ENCODE measurements around the gene DPEP2.
"Not testable (repeated sequence)": the region's sequence is repeated elsewhere in the genome, so short reads cannot be mapped to it uniquely, and the experiment has no call there.

DPEP2 gene

DNA sequence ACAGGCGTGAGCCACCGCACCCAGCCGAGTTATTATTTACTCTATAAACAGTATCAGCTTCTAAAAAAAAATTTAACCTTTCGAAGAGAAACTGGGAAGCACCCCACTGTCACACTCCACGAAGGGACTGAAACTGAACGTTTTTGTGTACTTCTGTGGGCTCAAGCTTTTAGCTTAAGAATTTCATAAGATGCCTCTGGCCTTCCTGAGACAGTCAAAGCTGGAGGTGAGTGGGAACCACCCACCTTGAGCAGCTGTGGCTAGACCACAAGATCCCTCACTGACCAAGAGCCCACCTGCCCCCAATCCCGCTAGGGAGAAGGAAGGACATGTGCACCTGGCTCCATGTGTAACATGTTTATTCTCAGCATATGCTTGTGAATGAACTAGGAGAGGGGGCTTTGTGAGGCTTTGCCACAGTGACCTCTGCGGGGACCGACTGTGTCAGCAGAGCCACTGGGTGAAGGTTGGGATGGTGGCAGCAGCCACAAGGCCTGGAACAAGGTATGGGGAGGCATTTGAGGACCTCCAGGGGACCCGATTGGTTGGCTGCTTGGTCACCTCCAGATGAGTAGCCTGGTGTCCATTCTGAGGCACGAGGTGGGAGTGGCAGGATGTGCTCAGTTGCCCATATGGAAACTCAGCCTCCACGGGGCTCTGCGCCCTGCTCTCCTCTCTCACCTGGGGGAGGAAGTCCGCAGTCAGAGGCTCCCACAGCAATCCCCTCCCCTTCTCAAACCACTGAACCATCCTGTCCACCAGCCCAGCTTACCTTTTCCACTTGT, 23.8 kb downstream of the DPEP2 start:
- DNase-seq, result no peak

DNA sequence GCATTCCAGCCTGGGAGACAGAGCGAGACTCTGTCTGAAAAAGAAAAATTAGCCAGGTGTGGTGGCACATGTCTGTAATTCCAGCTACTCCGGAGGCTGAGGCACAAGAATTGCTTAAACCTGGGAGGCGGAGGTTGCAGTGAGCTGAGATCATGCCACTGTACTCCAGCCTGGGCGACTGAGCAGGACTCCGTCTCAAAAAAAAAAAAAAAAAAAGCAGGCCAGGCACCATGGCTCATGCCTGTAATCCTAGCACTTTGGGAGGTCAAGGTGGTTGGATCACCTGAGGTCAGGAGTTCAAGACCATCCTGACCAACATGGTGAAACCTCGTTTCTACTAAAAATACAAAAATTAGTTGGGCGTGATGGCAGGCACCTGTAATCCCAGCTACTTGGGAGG, 27.0 kb downstream of the DPEP2 start:
- DNase-seq, result not testable (repeated sequence)

DNA sequence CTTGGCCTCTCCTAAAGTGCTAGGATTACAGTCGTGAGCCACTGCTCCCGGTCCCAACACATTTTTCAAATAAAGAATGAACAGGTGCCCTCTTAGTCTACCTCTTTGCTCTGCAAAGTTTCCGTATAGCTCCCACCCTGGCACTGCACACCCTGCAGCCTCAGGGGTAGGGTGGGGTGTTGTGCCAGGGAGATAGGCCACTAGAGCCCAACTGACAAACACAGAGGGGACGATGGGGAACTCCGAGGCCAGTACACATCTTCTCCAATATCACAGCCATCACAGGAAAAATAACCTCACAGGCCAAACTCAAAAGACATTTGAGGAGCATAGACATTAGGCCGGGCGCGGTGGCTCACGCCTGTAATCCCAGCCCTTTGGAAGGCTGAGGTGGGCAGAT, 28.2 kb downstream of the DPEP2 start:
- no peak for DNase-seq

DNA sequence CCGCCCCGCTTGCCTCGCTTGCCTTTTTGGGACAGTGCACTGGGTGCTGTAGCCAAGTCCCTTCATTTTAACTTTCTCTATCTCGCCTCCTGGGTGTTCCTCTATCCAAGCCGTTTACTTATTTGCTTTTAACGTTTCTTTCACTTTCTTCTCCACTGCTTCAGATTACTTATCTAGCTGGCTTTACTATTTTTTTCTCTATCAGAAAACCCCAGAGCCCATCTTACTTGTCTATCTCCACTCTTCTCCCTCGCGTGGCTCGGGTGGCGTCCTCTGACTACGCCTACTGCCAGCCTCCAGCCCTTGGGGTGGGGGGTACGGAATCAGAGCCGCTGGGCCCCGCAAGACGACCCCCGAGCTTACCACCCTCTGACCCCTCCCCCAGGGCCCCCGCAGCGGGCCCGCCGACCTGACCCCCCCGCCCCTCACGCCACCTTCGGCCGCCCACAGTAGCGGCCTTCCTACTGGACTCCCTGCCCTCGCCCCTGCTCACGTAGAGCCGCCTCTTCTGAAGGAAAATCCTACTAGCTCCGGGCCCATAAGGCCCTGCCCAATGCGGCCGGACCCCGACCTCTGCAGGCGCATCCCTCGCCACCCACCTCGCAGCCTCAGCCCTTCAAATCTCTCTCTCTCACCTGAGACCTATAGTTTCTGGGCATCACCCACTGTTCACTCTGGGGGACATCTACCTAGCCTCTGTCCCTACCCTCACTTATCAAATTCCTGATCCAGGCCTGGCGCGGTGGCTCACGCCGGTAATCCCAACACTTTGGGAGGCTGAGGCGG, 29.8 kb downstream of the DPEP2 start:
- DNase-seq, result no peak

DNA sequence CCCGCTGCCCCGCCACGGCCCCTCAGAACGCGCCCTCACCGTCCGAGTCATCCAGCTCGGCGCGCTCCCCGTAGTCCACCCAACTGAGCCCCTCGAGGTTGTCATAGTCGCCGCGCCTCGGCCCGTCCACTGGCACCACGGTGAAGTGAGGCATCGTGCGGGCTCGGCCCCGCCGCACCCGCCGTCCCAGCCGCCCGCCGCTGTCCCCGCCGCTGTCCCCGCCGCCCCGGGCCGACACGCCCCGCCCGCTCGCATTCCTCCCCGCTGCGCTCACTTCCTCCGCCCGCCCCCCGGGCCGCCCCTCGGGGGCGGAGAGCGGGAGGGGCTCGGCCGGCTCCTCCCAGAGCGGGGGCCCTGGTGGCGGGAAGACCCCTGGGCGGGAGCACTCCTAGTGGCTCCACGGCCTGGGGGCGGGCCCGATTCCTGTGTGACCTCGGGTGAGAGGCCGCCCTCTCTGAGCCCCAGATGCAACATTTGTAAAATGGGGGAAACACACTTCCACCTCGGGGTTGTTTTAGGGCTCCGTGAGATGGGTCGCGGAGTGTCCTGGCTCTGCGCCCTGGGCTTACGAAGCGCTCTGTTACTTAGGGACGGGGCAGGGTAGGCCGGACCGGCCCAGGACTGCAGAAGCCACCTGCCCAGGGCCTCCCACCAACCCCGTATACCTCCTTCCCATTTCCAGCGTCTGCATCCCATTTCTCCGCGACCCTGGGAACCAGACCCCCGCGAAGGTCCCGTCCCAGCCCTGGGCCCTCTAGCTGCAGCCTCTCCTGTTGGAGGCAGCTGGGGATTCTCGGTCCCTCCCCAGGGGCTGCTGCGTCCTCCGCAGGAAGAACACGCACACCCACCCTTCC, 30.7 kb downstream of the DPEP2 start, which contains the start of gene SLC12A4:
Gene SLC12A4, minus strand, starts transcription at position 238 of the 854 bp plus-strand sequence. Its CDS starts 84 bp downstream, at position 154.
- DNase-seq, result peak; percentile 83

DNA sequence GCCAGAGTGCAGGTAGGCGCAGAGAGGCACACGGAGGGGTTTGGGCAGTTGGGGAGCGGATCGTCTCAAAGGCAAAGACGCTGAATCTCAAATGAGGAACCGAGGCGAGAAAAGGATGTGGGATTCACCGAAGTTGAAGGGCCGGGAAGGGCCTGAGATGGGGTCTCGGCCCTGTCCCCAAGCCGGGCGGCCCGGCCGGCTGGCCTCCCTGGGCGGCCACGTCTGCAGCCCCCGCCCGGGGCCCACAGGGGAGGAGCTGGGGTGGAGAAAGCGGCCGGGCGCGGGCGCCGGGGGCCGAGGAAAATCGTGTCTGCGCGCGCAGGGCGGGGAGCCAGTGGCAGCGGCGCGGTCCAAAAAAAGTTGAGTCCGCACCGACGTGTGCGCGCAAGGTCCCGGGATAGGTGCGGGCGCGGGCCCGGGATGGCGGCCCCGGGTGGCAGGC, 31.3 kb downstream of the DPEP2 start:
- peak; percentile 38 for DNase-seq

DNA sequence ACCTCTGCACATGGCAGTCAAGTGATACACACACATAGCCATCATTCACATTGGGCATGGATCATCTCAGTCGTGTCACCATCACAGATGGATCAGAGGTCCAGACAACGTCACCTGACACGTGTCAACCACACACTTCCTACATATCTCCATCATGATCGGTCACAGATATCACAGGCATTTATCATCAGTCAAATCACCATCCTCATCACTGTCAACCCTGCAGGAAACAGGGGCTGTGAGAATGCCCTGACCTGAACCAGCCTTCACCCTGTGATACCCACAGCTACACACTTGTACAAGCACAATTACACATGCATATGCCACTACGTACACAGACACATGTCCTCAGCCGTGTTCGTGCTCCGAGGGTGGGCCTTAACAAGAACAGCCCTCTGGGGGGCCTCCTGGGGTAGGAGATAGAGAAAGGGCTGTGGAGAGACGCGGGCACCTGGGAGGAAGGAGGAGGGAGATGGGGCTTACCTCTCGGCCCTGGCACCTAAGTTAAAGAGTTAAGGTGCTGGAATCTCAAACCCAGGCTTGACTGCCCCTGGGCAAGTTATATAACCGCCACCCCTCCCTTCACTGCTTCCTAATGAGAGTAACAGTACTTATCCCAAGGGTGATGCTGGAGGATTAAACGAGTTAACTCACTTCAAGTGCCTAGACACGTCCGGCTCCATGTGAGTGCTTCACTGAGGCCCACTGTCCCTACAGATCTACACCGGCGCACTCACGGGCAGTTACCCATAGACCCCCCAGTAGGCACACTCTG, 31.9 kb downstream of the DPEP2 start:
- no peak for DNase-seq

DNA sequence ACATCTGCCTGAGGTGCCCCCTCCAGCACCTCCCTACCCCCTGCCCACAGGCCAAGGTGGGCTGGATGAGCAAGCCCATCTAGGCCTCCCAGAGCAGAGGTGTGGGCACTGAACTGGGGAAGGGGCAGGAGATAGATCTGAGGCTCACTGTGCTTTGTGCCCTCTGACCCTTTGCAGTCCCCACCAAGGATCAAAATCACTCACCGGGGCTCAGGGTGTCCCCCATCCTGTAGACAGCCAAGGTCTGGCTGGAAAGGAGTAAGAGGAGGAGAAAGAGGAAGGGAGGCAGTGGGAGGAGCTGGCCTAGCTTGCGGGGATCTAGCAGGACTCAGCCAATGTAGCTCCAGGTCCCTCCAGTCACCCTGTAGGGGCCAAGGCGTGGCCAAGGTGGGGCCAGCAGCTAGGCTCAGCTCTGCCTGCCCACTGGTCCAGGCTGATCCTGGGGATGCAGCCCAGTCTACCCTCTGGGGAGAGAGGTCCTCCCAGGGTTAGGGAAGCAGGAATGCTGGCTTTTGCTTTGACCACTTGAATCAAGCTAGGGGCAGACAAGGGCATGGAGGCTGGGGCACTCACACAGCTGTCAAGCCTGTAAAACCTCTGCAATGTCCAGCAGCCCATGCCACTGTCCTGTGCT, 32.6 kb downstream of the DPEP2 start:
- DNase-seq, result no peak

DNA sequence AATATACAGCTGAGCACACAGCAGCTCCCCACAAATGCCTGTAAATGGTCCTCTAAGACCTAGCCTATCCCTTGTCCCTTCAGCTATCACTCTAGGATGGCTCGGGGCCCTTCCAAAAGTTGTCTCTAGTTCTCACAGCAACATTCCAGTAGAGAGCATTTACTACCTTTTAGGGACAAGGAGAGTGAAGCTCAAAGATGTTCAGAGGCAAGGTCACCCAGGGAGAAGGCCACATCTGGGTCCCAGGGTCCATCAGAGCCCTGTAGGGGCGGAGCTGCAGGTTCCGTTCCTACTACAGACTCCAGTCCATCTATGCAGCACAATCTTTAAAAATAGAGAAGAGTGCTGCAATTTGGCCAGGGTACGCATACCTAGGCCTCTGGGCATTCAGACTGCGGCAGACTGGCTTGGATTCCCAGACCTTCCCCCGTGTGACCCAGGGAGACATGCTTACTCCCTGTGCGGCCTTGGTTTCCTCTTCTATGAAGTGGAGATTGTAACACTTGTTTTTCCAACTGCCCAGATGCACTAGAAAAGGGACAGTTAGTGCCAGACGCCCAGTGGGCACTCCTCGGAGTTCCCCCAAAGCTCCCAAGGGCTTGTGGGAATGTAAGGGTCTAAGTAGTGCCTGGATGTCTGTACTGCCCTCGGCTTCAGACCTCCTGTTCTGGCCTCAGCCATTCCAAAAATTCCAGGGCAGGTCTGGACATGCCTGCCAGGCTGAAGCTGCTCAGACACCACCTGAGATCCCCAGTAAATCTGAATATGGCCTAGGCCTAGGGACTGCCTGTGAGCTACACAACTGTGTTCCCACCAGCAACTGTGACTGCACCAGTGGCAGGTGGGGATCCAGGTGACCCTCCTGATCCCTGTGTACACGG, 33.4 kb downstream of the DPEP2 start:
- no peak for DNase-seq

DNA sequence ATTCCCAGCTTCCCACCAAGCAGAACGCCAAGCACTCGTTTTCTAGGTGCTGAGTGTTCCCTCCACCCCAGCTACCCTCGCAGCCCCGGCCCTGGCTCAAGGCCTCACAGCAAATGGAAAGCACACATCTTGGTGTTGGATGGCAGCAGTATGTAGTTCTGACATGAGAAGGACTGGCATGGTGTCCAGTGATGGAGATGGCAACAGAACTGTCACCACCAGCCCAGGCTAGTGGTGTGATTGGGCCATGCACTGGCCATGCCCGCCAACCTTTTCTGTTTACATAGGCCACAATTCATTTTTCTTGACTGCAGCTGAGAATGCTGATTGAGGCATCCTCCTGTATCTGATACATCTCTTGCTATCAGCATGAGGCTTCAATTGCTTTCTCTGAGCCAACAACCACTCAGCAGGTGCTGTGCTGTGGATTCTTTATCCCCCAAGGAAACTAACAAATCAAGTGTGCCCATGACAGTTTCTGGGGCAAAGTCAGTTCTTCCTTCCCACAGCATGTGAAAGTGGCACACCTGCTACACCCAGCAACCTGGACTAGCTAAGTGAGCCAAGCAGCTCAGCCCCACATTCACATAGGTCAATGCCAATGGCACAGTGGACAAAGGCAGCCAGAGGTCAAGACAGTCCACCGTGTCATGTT, 34.7 kb downstream of the DPEP2 start:
- no peak for DNase-seq

DNA sequence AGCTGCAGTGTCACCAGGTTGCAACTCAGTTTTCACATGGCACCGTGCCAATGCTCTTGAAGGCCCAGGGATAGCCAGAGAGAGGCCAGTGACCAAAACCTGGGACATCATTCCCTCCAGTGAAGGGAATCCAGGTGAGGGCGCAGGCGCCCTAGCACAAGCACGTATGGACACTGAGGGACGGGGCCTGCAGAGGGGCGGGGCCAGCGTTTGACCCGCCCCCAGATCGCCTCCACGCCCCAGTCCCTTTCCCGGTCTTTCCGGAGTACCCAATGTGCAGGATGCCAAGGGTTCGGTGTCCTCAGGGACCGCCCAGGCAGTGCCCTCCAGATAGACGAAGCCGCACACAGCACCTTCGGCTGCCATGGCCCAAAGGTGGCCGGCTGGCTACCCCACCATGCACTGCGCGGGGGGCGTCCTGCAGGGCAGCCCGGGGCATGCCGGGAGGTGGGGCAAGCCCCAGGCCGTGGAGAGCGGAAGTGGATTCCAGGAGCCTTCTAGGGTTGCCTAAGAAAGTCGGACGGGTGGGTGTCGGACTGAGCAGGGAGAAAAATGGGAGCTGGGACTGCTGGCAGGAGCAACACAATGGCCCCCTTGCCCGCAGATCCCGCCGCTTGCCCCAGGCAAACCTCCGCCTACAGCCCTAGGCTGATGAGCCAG, 35.5 kb downstream of the DPEP2 start:
- no peak for DNase-seq

DNA sequence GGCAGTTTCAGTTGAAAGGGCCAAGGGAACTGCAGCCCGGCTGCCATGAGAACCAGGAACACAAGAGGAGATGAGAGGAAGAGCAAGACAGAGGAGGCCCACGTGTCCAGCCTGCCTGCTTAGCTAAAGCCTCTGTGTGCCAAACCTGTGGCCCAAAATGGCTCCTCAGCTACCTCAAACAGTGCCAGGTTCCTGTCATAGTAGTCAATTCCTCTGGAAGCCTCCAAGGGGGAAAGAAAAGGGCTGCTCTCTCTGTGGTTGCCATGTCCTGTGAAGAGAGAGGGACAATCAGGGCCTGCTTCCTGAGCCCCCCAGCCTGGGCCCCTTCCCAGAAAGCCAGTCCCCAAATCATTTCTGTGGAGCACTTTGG, 36.0 kb downstream of the DPEP2 start:
- no peak for DNase-seq

DNA sequence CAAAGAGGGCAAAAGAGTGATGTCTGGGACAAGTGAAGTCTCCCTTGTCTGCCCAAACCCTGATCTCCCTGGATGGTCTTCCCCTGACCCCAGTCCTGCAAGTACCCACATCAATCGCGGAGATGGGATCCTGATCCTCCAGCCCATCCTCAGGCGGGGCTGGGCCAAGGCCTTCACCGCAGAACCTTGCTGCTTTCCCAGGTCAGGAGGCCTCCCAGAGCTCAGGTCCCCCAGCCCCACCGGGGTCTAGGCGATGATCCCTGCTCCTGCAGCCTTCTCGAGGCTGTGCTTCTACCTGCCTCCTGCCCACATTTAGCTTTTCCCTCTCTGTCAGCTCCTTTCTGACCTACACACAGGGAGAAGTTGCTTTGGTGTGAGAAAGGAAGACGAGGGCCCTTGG, 37.1 kb downstream of the DPEP2 start:
- DNase-seq, result no peak

DNA sequence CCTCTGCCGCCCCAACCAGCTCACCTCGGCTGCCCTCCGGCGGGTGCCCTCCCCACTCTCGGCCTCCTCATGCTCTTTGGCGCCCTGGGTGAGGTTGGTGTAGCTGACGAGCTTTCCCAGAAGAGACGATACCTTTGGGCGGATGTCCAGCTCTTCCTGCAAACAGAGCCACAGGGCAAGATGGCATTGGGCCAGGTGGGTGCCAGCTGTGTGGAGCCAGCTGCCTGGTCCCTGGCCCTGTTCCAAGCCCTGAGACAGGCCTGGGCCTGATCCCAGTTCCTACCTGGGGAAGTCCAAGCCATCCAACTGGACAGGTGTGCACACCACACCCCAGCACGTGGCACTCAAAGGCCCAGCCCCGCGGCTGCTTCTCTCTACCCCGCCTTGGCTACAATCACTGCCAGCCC, 37.7 kb downstream of the DPEP2 start:
- DNase-seq, result no peak

DNA sequence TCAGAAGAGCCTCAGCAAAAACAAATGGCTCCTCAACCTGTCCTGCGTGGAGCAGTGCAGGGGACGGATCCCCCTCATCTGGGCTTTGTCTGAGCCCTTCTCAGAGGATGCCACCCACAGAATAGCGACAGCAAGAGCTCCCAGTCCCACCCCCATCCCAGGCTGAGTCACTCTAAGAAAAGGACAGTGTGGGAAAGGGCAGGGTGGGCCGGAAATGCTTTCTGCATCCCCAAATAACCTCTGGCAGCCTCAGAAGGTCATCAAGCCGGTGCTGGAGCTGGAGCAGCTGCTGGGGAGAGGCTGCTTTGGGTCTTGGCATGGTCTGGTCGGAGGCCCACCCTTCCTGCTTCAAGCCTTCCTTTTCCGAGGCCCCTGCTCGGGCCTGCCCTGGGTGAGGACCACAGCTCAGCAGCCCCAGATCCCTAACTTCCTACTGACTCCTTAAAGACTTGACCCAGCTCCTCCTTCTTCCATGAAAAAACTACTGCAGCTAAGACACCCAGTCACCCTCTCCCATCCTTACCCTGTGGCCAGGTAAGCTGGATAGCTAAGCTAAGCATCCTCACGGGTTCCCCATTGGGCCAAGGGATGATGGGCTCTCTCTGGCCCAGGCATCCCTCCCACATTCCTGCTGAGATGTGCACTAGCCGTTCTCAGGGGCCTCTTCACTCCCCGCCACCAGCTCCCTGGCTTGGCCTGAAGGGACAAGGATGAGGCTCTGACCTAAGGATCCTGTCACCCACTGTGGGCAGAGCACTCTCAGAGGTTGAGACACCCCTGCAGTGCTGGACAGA, 39.6 kb downstream of the DPEP2 start:
- no peak for DNase-seq

DNA sequence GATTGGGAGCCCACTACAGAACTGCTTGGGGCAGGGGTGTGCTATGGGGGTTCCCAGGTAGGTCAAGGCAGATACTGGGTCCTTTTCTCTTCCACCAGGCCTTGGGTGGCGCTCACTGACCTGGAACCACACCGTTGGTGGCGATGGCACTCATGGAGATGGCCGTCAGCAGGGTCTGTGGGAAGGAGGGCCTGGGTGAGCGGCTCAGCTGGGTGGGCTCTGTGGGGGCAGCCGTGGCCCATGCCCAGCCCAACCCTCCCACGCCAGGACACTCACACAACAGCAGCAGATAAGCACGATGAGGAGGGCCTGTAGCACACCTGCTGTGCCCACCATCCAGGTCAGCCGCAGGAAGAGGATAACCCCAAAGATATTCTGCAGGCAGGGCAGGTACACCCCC, 41.7 kb downstream of the DPEP2 start:
- no peak for DNase-seq

DNA sequence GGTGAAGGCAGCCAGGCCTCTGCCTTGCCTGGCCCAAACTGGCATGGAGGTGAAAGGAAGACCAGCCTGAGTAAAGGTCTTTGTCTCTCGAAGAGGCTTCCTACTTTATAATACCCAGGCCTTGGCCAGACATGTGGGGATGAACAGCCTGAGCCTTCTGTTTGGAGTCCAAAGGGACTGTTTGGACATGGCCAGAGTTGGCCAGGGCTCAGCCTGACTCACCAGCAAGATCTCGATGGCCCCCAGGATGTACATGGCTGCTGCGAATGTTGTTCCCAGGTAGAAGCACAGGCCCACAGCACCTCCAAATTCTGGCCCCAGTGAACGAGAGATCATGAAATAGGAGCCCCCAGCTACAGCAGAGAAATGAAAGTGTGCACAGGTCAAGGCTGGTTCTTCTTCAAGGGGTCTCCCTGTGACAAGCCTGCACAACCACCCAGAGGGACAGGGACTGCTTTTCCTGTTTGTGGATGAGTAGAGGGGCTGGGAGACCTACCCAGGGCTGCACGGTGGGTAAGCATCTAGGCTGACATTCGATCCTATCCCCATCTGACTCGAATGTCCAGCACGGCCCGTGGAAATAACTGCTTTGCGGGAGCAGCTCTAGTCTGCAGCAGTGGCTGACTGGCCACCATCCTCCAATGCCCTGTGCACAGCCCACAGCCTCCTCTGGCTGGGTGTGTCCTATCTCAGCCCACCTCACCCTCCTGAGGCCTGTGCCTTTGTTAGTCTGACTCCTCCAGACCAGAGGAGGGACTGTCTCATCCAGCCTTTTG, 44.7 kb downstream of the DPEP2 start:
- DNase-seq, result no peak
